Measurements from ENCODE around the gene CSNK2A1. TPM values are rescaled to one million over a fixed set of nuclear protein-coding genes. Genes with fewer than 3 reads are reported as not detected.

The CSNK2A1 gene
- total RNA-seq, 3 donors from 2014 or later, result 104 to 127 (median 117) TPM

GRCh38 chr20:436476-436875 is 107.1 kb downstream of the CSNK2A1 start:
- TF ChIP-seq CTCF (IDR thresholded peaks at IDR 0.05), result no peak
- H3K9me3 ChIP-seq, result no peaks in the 10 kb centered on the region
- intact Hi-C loops (cut with DNase I, micrococcal nuclease), result no loop called here
- no peak overlapping the region for H3K4me3 ChIP-seq
- H3K4me1 ChIP-seq (ENCODE audit: low read depth), result peaks cover 2% of the 10 kb centered on the region
- DNase-seq (no peak), ATAC-seq (no peak)
- peaks cover 10% of the 10 kb centered on the region for H3K36me3 ChIP-seq (ENCODE audit: low read depth)

- Histone ChIP-seq H3K9me3 (no peaks in the 10 kb centered on the region), H3K4me1 (ENCODE audit: low read depth) (peaks cover 2% of the 10 kb centered on the region), H3K36me3 (ENCODE audit: low read depth) (peaks cover 2% of the 10 kb centered on the region), H3K4me3 (no peak overlapping the region)
- ATAC-seq (no peak), DNase-seq (no peak)
- no peak for TF ChIP-seq CTCF (IDR thresholded peaks at IDR 0.05)
- intact Hi-C loops (cut with DNase I, micrococcal nuclease), result no loop called here
Measured at GRCh38 chr20:435558-435957, 108.0 kb downstream of the CSNK2A1 start.

GRCh38 chr20:434661-435419 is 108.8 kb downstream of the CSNK2A1 start:
- no peak for ATAC-seq
- DNase-seq, result no peak
- H3K4me3 ChIP-seq, result no peak overlapping the region
- H3K9me3 ChIP-seq, result no peaks in the 10 kb centered on the region
- H3K4me1 ChIP-seq (ENCODE audit: low read depth), result peaks cover 2% of the 10 kb centered on the region
- TF ChIP-seq CTCF (IDR thresholded peaks at IDR 0.05), result no peak
- no peaks in the 10 kb centered on the region for H3K36me3 ChIP-seq (ENCODE audit: low read depth)
- intact Hi-C loops (cut with DNase I, micrococcal nuclease), result no loop called here

GRCh38 chr20:434221-434620 is 109.4 kb downstream of the CSNK2A1 start:
- ATAC-seq (no peak), DNase-seq (no peak)
- Histone ChIP-seq H3K36me3 (ENCODE audit: low read depth) (no peaks in the 10 kb centered on the region), H3K9me3 (no peaks in the 10 kb centered on the region), H3K4me1 (ENCODE audit: low read depth) (peaks cover 2% of the 10 kb centered on the region), H3K4me3 (no peak overlapping the region)
- TF ChIP-seq CTCF (IDR thresholded peaks at IDR 0.05), result no peak
- intact Hi-C loops (cut with DNase I, micrococcal nuclease), result no loop called here

GRCh38 chr20:433300-433975 is 110.2 kb downstream of the CSNK2A1 start:
- intact Hi-C loops (cut with DNase I, micrococcal nuclease), result no loop called here
- Histone ChIP-seq H3K4me3 (no peak overlapping the region), H3K9me3 (no peaks in the 10 kb centered on the region), H3K4me1 (ENCODE audit: low read depth) (no peaks in the 10 kb centered on the region), H3K36me3 (ENCODE audit: low read depth) (no peaks in the 10 kb centered on the region)
- ATAC-seq, result peak; percentile 57
- no peak for DNase-seq
- TF ChIP-seq CTCF (IDR thresholded peaks at IDR 0.05), result no peak
